IPS-NIHi7 (cell line): ENCODE results near the gene C1orf87.
"Not testable (repeated sequence)": the region's sequence is repeated elsewhere in the genome, so short reads cannot be mapped to it uniquely, and the experiment has no call there.

Source experiments
- DNase-seq: peaks from one replicate; pipeline ENCODE4 v3.0.0; 2012; ENCODE audit warnings: mixed read lengths; ENCODE audit errors: extremely low spot score

The C1orf87 gene

DNA sequence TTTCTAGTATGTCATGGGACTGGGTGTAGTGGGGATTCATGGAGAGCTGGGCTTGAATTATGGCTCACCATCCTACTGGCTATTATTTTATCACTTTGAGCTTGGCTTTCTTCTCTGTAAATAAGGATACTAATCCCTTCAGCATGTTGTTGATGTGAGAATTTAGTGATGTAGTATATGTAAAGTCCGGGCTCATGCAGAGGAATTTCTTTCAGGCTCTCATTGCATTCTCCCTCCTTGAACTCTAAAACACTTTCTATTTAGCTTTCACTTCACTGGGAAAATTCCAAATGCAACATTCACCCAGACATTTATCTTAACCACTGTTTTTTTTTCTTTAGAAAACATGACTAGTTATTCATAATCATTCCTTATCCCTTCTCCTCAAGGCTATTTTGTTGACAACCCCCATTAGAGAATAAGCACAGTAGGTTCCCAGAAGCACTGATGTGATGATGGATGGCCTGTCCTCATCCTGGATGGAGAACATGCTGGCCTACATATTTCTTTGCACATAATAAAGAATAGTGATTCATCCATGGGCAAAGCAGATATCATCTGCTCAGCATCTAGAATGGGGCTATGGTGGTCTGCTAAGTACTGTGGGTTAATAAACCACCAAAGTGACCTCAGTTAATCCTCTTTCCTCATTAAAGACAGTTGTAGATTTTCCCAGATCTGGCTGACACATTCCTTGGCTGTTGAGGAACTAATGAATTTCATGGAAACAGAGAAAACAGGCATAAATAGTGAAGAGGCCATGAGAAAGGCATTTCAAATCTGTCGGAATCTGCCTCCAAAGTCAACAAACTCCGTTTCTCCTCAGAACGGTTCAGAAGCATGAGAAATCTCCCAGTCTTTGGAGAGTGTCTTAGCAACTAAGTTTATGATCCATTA, 79.0 kb downstream of the C1orf87 start:
- DNase-seq = no peak

DNA sequence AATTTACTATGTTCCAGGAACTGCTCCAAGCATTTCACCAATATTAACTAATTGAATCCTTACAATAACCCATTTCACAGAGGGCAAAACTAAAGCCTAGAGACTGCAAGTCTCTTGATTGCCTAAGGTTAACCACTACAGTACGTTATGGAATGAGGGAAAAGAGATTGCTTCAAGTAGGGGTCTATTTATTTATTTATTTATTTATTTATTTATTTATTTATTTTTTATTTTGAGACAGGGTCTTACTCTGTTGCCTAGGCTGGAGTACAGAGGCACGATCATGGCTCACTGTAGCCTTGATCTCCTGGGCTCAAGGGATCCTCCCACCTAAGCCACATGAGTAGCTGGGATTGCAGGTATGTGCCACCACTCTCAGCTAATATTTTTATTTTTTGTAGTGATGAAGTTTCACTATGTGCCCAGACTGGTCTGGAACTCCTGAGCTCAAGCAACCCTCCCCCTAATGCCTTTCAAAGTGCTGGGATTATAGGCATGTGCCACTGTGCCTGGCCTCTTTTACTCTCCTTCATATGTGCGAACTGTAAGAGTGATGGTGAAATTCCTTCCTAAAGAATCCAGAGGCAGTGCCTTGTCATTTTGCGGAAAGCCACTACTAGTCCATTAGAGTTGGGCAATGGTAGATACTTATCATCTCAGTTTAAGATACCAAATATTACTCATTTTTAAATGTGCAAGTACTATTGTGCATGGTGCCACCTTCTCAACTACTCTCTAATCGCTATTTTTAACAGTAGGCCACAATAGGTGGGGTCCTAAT, 81.3 kb downstream of the C1orf87 start:
- no peak for DNase-seq

DNA sequence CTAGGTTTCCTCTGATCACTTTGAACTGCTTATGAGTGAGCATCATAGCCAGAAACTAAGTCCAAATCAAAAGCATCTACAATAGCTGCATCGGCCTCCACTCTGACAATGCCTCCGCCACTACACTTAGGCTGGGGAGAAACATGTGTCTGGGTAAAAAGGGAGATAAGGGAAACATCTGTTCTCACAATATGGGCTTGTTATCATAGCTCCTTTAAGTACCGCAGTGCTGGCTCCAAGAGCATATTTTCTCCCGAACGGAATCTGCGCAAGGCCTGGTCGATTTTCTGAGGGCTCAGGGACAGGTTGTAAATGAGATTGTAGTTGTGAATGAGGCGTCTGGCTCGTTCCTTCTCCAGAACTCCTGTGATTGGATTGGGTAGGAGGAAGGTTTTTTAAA, 83.1 kb downstream of the C1orf87 start:
- DNase-seq = no peak

DNA sequence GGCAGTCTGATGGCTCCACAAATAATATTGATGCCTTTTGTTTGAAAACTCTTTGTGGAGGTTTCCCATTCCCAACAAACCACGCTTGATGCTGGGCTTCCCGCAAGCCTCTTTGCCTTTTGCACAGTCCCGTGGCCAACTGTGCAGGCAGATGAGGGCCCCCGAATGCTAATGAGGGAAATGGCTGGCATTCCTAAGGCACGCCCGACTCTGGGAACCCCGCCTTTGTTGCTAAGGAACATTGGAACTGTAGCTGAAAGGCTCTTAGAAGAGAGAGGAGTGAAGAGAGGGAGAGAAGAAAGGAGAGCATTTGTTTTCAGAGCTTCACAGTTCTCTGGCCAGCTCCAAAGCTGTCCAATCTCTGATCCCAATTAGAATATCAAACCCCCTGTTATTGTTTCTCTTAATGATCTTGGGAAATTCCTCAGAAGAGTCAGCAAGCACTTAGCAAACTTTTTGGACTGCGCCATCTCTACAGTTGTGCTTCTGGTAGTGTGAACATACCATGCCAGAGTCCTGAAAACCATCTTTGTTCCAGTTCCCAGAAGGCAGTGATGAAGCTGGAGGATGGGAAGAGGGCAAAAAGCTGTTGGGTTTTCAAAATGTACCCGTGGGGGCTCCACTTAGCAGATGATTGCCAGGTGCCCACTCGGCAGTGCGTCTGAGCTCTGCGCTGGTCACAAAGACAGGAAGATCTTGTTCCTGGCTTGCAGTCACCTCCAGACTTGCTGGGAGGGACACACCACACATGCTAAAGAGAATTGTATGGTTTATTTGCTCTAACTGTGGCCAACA, 86.9 kb downstream of the C1orf87 start:
- DNase-seq = no peak

DNA sequence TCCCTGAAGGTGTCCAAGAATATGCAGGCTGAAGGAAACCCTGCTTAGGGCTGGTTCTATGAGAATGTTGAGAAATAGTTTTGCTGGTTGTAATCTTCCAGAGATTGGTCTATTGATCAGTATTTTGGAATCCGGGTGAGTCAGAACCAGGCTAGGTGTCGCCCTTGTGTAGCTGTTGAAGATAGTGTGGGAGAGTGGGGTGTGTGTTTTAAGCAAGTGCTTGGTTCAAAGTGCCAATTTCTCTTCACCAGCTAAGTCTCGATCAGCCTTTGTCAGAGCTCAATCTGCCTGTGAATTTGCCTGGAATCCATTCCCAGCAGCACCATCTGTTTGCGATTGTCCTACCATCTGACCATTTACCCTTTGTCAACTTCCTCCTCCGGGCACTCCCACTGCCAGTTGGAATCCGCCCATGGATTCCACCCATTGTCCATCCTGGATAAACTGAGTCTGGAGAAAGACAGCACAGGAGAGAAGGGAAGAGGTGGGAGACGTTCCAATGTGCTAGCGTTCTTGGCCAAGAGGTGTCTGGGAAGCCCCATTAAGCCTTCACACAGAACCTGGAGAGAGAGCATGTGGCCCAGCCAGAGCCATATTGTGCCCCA, 87.6 kb downstream of the C1orf87 start:
- no peak for DNase-seq

DNA sequence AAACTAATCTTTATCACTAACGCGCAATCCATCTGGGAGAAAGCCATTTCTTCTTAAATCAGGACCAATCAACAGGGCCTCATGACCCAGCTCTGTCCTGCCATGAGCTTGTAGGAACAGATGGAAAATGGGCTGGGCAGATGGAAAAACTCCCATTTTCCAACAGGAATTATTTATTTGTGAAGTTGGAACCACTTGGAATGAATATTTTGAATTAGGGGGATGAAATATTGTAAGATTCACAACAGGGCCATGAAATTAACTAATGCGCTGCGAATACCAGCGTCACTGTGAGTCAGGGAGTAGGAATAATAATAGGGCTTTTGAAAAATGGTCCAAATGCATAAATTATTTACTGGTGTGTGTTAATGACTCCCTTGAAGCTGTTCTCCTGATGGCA, 93.9 kb downstream of the C1orf87 start:
- no peak for DNase-seq

DNA sequence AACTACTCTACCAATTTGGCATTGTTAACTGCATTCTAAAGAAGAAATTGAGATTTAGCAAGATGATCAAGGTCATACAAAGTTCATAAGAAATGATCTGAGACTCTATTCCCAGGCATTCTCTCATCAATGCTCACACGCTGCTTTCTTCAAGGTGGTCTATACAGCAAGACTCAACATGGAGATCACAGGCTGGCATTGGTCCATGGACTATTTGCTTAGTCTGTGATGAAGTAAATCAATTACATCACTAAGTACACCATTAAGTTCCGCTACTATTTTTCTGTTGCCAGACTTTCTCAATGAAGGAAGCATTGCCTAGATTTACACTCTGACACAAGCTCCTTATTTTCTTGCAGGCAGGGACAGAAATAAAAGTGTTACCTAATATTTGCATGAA, 95.1 kb downstream of the C1orf87 start:
- no peak for DNase-seq

DNA sequence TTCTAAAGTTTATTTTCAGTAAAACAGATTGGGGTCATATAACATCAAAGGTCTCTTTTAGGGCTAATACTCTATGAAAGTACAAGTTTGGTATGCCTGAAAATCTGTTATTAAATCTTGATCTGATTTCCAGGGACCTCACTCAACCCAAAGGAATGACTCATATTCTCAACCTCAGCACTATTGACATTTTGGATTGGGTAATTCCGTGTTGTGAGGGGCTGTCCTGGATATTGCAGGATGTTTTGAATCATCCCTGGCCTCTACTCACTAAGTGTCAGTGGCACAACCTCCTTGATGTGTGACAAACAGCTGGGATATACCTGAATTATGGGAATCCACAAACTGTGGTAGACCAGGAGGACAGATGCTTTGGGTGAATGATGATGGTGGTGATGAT, 95.5 kb downstream of the C1orf87 start:
- DNase-seq = no peak

DNA sequence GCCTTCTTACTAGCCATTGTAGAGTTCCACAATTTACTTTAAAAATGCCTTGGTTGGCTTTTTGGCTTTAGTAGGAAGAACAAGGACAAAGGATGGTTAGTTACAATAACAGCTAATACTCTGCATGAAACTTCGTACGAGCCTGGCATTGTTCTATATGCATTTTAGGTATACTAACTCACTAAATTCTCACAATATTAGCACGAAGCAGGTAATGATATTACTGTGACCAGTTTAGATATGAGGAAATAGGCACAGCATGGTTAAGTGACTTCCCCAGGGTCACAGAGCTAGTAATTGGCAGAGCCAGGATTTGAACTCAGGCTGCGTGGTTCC, 96.5 kb downstream of the C1orf87 start:
- DNase-seq = no peak

DNA sequence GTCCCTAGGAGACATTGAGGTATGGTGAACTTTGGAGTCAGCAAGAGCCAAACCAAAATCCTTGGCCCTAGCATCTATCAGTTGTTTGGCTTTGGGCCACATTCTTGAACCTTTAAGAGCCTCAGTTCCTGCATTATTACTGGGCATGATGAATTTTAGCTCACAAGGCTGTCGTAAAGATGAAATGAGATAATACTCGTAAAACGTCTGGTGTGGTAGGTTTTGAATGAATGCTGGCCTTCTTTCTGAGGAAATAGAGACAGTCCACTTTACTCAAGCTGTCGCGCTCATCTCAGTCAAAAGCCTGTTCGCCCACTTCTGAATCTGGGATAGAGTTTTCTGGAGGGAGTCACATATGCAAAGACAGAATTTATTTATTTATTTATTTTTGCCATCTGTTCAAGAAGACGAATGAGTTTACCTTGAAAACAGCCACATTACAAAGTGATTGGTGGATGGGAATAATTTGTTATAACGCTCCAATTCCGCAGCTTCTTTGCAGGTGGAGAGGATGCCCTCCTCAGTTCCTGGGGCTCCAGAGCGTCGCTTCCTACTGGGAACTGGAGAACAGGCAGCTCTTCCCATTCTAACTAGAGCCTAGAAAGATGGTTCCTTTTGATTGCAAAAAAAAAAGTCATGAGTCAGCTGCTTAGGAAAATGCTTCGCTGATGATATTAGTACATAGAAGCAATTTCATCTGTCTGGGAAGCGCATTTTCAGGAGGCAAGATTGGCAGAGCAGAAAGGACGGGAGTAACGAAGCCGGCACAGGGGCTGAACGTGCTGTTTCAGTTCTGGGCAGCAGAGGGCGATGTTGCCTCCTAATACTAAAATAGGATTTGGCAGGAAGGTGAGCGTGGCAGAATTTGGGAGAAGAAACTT, 97.1 kb downstream of the C1orf87 start:
- peak; percentile 83 for DNase-seq

DNA sequence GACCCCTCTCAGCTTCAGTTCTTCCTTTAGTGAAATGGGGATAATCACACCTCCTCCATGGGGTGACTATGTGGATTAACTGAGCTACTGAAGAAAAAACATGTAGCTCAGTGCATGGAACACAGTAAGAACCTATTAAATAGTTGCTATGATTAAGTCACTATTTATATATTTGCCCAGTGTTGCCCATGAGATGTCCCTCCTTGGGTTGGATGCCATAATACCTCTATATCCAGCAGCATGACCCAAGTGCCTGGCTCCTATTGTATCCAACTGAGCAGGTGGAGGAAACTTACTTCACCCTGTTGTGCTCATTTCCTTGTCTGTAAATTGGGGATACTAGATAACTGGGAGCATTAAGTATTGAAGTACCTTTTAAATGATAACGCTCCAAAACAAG, 99.9 kb downstream of the C1orf87 start:
- no peak for DNase-seq

DNA sequence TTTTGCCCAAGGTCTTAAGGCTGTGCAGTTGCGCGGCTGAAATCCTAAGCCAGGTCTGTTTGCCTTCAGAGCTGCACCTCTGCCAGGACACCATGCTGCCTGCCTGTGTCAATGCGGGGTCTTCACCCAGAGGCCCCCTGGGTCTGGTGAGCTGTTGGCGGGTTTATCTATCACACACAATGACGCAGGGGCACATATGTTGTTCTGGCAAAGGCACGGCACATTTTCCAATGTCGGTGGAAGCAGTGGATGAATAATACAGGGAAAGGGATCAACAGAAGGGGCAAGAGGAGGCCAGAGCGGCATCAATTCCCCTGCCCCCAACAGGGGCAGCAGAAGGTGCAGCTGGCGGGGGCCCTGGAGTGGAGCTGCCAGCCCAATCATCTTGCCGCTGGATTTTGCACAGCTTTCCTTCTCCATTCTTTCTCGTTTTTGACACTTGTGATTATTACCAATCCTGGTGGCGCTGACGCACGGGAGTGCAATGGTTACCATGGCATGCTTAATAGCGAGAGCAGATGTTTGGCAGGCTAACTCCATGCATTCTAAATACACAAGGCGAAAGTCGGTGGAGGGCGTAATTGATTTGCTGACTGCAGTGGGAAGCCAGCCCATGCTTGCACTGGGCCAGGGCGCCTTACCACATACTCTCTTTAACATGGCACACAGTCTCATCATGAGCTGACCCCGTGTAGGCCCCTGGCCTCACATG, 101.2 kb downstream of the C1orf87 start:
- DNase-seq = no peak

DNA sequence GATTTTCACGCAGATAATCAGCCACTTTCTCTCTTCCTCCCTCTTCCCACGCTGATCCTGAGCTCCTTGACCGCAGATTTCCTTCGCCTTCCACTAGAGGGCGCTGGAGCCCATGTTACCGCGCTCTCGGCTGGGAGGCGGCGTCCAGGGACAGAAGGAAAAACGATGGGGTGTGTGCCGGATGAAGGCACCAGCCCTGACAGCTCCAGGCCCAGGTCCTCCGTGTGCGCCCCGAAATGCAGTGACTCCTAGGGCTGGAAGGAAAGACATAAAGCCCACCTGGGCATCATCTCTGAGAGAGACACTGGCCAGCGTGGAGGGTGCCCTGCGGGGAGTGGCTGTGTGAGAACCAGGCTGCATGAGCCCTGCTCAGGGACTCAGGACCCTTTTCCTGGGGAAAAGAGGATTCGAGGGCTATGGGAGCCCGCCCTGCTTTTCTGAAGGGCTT, 102.1 kb downstream of the C1orf87 start:
- peak; percentile 85 for DNase-seq

DNA sequence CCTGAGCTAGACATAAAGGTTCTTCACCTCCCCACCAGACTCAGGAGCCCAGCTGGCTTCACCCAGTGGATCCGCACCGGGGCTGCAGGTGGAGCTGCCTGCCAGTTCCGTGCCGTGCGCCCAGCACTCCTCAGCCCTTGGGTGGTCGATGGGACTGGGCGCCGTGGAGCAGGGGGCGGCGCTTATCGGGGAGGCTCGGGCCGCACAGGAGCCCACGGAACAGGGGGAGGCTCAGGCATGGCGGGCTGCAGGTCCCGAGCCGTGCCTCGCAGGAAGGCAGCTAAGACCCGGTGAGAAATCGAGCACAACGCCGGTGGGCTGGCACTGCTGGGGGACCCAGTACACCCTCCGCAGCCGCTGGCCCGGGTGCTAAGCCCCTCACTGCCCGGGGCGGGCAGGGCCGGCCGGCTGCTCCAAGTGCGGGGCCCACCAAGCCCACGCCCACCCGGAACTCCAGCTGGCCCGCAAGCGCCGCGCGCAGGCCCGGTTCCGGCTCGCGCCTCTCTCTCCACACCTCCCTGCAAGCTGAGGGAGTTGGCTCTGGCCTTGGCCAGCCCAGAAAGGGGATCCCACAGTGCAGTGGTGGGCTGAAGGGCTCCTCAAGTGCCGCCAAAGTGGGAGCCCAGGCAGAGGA, 103.9 kb downstream of the C1orf87 start:
- not testable (repeated sequence) for DNase-seq

DNA sequence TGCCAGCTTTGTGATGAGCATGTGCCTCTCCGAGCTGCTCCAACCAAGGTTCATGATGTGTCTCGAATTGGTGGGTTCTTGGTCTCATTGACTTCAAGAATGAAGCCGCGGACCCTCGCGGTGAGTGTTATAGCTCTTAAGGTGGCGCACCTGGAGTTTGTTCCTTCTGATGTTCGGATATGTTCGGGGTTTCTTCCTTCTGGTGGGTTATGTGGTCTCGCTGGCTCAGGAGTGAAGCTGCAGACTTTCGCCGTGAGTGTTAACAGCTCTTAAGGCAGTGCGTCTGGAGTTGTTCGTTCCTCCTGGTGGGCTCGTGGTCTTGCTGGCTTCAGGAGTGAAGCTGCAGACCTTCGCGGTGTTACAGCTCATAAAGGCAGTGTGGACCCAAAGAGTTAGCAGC, 104.8 kb downstream of the C1orf87 start:
- DNase-seq = not testable (repeated sequence)

DNA sequence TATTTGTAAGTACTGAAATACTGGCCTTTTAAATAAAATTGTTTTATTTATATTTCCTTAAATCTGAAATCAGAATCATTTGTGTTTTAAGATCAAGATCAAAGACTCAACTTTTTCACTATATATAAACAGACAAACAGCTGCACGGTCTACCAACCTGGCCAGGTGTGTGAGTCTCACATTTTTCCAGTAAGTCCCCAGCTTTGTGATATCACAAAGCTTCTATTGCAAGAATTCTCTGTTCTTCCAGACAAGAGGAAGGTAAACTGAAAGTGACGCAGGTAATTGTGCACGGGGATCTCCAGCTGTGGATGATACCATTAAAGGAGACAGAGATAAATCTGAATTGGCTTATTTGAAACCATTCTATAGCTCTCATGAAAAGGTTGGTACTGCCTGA, 105.8 kb downstream of the C1orf87 start:
- no peak for DNase-seq

DNA sequence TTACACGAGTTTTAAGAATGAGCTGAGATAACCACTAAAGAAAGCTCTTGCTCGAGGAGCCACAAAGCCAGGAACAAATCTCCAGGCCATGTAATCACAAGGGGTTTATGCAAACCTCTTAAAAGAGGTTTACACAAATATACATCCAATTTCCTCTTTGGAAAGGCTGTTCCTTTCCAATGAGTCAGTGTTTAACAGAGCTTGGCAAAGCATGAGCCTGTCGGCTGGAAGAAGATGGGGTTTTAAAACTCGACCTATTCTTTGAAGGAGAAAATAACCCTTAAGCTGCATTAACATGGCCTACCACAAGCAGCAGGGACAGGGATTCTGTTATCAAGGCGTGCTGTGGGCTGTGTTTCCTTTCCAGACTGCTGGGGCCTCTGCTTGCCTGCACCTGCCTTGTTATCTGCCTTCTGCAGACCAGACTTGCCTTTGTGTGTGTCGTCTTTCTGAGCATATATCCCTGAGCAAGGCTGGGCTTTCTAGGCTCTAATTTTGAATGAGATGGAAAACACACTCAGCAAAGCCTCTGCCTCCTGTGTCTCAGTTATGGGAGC, 106.4 kb downstream of the C1orf87 start:
- peak; percentile 22 for DNase-seq

DNA sequence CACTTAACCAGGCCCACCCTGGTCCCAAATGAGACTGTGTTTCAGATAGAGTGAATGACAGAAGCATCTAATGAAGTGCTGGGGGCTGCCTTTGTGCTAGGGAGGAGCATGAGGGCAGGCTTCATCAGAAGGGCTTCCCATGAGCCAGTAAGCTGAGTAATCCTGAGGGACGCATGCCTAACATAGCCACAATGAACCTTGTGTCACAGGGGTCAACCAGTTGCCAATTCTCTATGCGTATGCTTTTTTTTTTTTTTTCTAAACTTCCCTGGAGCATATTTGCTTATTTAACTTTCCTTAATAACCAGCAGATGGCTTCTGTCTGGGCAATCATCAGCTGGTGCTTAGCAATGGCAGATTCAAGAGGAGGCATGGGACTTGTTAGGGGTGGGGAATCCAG, 121.5 kb downstream of the C1orf87 start:
- no peak for DNase-seq

DNA sequence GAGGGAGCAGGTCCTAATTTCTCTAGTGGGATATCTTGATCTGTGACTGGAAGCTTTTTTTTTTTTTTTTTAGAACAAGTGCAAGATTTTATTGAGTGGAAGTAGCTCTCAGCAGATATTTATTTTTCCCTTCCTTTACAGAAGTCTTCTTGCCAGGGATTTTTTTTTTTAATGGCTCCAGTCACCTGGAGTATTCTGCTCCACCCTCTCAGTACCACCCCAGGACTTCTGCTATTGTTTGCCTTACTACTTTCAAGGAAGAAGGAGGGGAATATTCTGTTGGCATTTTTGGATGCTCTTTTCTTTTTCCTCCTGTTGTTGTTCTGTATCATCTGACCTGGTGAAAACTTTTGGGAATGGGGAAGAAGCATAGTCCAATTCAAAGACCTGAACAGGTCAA, 123.9 kb downstream of the C1orf87 start:
- no peak for DNase-seq
